Stimulated activated CD8-positive, alpha-beta memory T cell treated with anti-CD3 and anti-CD28 coated beads, Interleukin-15, amount 100 ng/mL, for 1 hour (primary cell): Measurements from ENCODE around the gene EPHB1.

Source experiments
- DNase-seq: peaks from one replicate; pipeline ENCODE4 v3.0.0-alpha.2; 2020; ENCODE audit warnings: low read depth

The EPHB1 gene

GRCh38 chr3:135133905-135134683, 339.0 kb downstream of the EPHB1 start:
- DNase-seq: no peak

- no peak for DNase-seq
These were observed 339.6 kb downstream of the EPHB1 start for GRCh38 chr3:135134684-135135075.

GRCh38 chr3:135135445-135135844, 340.4 kb downstream of the EPHB1 start:
- no peak for DNase-seq

GRCh38 chr3:135136361-135137100, 341.5 kb downstream of the EPHB1 start:
- no peak for DNase-seq

GRCh38 chr3:135137296-135137695, 342.2 kb downstream of the EPHB1 start:
- DNase-seq: no peak

- no peak for DNase-seq
These were observed 343.7 kb downstream of the EPHB1 start for GRCh38 chr3:135138776-135139175.

GRCh38 chr3:135140591-135140990, 345.5 kb downstream of the EPHB1 start:
- DNase-seq: no peak

GRCh38 chr3:135141160-135141559, 346.1 kb downstream of the EPHB1 start:
- DNase-seq: no peak

GRCh38 chr3:135141672-135142071, 346.6 kb downstream of the EPHB1 start:
- DNase-seq: no peak

- DNase-seq: no peak
These were observed 347.5 kb downstream of the EPHB1 start for GRCh38 chr3:135142530-135142929.

- no peak for DNase-seq
These were observed 348.4 kb downstream of the EPHB1 start for GRCh38 chr3:135143474-135143873.

- no peak for DNase-seq
These were observed 350.5 kb downstream of the EPHB1 start for GRCh38 chr3:135145581-135145980.

- no peak for DNase-seq
These were observed 352.6 kb downstream of the EPHB1 start for GRCh38 chr3:135147657-135148056.

- no peak for DNase-seq
These were observed 353.4 kb downstream of the EPHB1 start for GRCh38 chr3:135148398-135149020.

- DNase-seq: no peak
These were observed 354.9 kb downstream of the EPHB1 start for GRCh38 chr3:135149707-135150681.

GRCh38 chr3:135154186-135154585, 359.1 kb downstream of the EPHB1 start:
- DNase-seq: no peak

GRCh38 chr3:135155228-135155627, 360.2 kb downstream of the EPHB1 start:
- no peak for DNase-seq

GRCh38 chr3:135155791-135156190, 360.7 kb downstream of the EPHB1 start:
- no peak for DNase-seq

GRCh38 chr3:135157045-135157740, 362.1 kb downstream of the EPHB1 start:
- no peak for DNase-seq

GRCh38 chr3:135158520-135158919, 363.5 kb downstream of the EPHB1 start:
- no peak for DNase-seq

- no peak for DNase-seq
These were observed 364.7 kb downstream of the EPHB1 start for GRCh38 chr3:135159681-135160247.
